Ishikawa (cell line): ENCODE measurements around the gene RGS10.

Source experiments
- REST ChIP-seq: IDR thresholded peaks from 2 replicates; pipeline ENCODE4 v1.6.1; 2012; ENCODE audit warnings: low read depth, mild to moderate bottlenecking
- USF1 ChIP-seq: IDR thresholded peaks from 2 replicates; pipeline ENCODE4 v1.6.1; 2012

- TF ChIP-seq REST (no peak), USF1 (no peak)
These were observed 43.4 kb downstream of the RGS10 start for GRCh38 chr10:119498889-119499676.
